NCI-H526 treated with DMSO at 0.1 percent for 48 hours (cell line): ENCODE data around the gene CORO2B.
"Not testable (repeated sequence)": the region's sequence is repeated elsewhere in the genome, so short reads cannot be mapped to it uniquely, and the experiment has no call there.

Experiments used
- DNase-seq: peaks from one replicate; lab custom pipeline; 2025; lab: John Stamatoyannopoulos, UW

CORO2B gene

DNA sequence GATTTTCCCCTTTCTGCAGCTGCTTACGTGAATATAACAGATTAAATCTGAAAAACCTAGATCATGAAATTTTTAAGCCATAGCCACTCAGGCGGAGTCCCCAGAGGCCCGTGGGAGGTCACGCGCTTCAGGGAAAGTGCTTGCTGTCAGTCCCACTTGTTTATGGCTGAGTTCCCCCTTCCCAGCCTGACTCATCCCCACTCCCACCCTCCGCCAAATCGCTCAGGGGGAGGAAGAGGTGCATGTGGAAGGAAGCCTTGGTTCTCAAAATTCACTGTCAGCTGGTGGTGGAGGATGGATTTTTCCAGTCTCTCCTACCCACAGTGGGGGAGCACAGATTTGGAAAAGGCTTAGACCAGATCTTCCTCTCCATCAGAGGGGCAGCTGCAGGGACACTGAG is 67.4 kb downstream of the CORO2B start:
- DNase-seq, result no peak

DNA sequence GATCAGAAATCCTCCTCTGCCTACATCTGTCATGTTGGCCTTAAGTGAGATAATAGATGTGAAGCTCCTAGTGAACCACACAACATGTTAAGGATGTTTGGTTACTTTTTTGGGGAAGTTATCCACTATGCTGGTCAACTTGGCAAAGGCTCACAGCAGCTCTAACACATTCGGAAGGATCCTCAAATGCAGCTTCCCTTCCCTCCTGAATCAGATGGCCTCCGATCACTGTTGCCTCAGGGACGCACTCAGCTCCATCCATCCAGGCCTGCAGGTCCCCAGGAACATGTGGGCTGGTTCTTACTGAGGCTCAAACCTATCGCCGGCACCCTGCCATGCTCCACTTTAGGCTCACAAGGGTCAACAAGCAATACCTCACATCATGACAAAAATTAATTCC is 67.9 kb downstream of the CORO2B start:
- no peak for DNase-seq

DNA sequence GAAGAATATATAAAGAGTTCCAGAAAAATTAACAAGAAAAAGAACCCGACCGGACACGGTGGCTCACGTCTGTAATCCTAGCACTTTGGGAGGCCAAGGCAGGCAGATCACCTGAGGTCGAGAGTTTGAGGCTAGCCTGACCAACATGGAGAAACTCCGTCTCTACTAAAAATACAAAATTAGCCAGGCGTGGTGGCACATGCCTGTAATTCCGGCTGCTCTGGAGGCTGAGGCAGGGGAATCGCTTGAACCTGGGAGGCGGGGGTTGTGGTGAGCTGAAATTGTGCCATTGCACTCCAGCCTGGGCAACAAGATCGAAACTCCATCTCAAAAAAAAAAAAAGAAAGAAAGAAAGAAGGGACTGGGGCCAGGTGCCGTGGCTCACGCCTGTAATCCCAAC is 68.6 kb downstream of the CORO2B start:
- not testable (repeated sequence) for DNase-seq

DNA sequence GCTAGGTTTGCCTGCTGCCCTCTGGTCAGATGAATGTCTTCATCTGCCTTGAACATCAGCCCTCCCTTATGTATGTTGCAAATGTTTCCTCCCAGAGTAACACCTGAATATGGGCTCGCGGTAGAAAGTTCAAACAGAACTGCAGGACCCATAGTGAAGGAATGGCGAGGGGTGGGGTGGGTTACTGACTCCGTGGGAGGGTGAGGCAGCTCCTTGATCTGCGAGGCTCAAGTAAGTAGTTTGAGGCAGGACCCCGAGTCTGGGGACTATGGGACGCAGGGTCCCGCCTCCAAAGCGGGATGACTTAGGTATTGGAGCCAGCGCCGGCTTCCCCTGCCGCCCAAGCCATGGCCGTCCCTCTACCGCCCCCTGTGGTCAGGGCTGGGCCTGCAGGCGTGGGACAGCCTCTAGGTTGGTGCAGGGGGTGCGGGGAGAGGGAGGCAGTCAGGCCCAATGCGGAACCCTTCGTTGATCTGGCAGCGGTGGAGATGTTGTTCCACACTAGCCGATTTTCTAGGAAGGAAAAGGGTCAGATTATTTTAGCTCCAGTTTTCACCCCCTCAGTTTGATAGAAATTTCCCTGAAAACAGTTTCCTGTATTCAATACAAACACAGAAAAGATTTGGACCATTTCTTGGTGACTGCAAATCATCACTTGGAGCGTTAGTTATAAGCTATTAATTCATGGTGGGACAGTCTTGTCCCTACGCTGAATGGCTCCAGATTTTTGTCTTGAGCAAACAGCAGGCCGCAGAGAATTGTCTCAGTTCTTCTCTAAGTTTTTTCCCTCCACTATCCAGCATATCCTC is 72.3 kb downstream of the CORO2B start:
- no peak for DNase-seq

DNA sequence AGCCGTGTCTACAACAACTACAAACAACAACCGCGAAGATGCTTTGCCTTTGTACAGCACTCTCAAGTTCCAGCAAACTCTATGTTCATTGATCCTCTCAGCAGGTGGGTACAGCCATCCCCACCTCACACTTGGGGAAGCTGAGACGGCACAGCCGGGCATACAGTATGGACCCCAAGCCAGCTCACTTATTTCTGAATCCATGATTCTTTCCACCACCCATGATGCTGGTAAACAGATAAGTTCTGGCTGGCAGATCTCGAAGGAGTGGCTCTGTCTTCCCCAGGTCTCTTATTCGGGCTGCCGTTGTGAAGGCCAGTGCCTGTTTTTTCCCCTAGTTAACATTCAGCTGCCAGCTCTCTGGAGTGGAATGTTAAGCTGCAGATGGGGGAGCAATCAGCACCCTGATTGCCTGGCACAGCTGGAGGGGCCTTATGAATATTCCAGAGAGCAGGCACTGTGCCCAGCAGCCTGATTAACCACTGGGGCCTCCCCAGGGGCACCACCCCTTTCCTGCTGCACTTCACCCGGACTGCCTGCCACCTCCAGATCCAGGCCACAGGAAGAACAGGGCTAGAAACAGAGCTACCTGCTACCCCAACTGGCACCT is 73.2 kb downstream of the CORO2B start:
- peak; percentile 51 for DNase-seq

DNA sequence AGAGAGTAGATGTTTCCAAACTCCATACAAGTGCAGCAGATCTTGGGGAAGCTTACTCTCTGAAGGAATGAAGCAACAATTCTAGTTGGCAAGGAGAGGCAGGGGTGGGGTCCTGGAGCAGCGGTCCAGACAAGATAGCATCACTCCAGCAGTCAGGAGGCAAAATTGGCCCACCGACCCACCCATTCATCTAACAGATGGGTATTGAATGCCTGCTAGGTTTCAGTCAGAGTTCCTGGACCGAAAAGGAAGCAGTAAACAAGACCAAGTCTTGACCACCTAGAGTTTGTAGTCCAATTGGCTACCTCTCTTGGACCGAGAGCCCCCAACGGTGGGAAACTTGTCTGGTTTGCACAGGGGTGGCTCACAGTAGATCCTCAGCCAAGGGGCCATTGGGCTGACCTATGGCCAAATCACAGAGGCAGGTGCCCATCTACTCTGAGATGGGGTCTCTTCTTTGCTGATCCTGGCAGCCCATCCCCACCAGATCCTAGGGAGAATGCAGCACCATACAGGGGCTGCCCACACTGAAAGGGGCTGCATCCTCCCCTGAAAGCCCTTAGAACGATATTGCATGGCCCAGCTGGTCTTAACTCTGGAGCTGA is 74.3 kb downstream of the CORO2B start:
- no peak for DNase-seq

DNA sequence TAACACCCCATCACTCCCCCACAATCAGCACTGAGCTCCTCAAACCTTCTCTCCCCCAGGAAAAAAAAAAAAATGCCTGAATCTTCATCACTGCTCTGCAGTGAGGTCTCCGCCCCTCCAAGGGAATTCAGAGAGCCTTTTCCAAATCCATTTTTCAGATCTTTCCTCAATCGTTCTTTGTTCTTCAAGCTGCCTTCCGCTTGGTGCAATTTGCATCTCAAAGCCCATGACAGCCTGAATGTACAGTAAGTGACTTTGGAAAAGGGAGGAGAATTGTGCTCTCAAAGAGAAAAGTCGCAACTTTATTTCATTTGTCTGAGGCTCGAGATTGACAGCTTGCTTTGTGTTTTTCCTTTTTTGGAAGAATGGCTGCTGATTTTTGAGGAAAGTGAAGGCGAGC is 75.0 kb downstream of the CORO2B start:
- DNase-seq, result peak; percentile 68

DNA sequence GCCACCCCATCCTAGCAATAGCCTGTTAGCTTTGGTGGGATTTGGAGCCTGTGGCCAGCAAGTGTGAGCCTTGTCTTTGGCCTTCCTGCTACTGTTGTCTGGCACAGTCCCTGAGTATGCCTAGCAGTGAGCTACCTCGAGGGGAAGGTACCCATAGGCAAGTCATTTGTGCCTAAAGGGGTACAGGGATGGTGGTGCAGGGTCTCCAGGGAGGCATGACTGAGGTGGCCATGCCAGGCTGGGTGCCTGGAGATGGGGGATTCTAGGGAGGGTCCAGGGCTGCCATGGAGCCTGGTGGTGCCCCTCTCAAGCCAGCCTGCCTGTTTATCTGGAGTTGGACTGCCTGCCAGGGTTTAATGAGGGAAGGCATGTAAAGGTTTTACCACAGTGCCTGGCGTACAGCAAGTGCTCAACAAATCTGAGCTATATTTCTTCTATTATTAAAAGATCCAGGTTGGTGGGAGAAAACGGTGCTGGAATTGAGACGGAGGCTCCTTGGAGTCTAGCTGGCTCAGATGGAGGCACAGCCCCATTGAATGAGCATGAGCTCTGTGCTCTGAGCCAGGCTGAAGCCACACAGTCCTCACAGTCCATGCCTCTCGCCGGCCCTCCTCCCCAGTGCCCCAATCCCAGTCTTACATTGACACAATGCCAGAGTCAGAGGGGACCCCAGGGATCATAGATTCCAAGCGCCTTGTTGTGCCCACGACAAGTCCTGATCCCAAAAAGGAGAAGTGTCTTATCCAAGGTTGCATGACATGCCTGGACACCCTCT is 76.2 kb downstream of the CORO2B start:
- DNase-seq, result no peak

DNA sequence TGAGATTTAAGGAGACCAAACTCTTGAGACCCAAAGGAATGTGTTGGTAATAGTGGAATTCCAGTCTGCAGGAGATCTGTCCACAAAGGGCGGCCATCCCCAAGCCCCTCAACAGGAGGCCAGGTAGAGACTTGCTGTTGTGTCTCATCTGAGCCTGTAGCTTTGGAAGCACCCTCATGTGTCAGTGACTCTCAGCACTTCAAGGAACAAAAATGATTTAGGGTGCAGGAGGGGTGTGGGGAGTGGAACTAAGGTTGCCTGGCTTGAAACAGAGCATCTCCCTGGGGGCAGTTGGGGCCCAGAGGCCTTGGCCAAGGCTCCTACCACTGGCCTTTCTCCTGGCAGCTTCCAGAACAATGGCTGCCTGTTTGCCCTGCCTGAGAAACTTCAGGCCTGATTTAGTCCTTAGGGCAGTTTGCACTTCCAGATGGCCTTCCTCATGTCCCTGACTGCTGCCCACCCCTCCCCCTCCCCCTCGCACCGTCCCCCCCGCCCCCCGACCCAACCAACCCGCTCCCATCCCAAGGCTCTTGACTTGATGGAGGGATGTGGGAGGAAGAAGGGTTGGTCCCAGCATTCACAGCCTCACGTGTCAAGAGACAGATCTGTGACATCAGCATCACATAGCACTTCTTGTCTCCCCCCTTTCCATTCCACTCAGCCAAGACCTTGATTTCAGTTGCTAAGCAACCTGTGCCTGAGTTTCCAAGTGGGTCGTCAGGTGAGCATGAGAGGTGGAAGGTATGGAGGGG is 77.1 kb downstream of the CORO2B start:
- no peak for DNase-seq

DNA sequence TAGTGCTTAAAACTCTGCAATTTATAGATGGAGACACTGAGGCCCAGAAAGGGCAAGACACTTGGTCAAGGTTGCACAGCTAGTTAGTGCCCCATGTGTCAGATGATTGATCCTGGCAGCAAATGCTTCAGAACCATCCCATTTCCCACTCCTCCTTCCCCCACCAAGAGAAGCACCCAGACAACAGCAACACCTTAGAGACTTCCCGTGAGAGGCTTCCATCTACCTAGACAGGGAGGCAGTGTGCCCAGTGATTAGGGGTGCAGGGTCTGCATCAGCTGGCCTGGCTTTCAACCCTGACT is 77.6 kb downstream of the CORO2B start:
- DNase-seq, result no peak

DNA sequence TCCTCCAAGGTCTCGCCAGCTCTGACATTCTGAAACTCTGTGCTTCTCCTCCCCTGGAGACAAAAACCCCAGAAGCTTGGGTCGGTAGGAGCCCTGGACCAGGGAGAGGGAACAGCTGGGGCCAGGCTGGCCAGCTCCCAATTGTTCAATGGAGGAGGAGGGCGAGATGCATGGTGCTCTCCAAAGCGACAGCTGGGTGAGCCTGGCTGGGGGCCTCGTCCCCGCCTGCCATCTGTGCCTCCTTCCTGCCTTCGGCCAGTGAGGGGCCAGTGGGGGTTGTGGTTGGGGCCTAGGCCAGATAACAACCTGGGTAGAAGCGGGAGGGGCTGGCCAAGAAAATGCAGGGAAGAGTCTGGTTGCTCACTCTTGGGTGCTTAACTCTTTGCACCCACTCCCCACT is 79.4 kb downstream of the CORO2B start:
- no peak for DNase-seq

DNA sequence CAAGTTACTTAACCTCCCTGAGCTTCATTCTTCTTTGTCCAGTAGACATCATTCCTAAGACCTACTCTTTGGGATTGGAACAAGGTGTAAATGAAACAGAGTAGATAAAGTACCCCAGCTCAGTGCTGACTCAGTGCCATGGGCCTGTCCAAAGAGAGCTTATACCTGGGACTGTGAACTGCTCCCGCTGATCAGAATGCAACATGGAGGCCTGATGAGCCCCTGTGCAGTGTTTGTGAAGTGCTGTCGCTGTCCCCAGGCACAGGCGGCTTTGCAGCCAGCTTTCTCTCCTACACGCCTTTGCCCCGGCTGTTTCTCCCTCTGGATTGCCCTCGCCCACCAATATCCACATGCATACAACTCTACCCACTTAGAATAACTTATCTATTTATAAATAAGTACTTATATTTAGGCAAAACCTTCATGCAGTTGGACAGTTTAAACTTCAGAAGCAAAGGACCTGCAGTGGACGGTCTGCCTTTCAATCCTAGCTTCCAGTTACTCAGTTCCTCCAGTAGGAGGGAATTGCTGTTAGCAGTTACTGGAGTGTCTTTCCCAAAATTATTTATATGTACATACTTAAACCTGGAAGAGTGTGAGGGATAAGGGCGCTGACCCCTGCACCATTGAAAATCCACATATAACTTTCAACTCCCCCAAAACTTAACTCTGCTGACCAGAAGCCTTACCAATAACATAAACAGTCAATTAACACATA is 80.0 kb downstream of the CORO2B start:
- no peak for DNase-seq

DNA sequence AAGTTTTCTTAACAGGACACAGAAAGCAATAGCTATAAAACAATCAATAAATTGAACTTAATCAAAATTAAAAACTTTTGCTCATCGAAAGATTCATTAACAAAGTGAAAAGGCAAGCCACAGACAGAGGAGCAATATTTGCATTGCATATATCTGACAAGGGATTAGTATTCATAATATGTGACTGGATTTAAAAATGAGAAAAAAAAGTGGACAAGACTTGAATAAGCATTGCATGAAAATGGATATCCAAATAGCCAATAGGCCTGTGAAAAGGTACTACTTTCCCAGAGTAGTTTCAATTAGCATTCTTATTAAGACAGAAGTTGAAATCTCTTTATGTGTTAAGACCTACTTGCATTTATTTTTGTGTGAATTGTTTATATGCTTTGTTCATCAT is 84.7 kb downstream of the CORO2B start:
- no peak for DNase-seq

DNA sequence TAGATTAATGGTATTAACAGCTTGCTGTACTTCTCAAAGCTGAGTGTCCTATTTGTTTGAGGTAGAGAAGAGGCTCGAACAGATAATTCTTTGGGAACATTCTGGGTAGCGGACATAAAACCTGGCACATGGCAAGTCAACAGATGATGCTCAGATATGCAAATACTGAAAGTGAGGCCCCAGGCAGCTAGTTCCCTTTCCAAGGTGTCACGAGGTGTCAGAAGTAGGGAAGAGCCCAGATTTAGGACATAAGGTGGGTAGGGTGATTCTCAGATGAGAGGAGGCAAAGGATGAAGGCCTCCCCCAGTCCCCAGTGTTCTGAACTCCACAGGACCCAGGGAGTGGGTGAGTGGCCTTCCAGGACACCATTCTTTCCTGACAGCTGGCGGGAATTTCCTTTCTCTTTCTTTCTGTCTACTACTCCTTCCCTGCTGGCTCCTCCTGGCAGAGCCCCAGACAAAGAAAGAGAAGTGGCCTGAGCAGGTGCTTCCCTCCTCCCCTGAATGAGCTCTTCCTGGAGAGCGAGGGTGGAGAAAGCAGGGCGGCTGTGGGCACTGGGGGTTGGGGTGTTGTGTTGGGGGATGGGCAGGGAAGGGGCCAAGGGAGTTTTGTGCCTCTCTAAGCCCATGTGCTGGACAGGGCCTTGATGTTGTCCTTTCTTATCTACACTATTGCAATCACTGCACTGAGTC is 87.5 kb downstream of the CORO2B start:
- DNase-seq, result no peak

DNA sequence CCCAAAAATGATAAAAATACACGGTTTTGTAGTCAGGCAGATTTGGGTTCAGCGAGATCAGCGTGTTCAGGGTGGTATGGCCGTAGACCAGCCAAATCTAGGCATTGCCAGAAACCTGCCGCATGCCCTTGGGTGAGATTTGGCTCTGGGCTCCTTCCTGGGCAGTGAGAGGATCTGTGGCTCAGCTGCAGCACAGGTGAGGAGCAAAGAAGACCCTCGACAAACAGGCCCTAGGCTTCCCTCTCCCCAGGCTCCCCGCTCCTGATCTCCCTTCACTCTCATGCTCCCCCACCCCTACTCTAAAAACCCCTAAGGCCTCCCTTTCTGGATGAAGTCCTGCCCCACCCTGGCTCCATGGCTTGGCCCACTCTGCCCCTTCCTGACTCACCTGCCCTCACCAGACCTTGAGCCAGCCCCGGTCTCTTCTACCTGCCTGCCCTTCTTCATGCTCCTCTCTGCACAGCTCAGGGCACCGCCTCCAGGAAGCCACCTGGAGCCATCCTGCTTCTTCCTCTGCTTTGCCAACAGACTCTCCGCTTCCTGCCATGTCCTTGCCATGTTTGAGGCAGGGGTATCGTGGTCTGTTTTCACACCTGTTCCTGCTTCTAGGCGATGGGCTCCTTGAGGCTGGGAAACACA is 88.1 kb downstream of the CORO2B start:
- no peak for DNase-seq

DNA sequence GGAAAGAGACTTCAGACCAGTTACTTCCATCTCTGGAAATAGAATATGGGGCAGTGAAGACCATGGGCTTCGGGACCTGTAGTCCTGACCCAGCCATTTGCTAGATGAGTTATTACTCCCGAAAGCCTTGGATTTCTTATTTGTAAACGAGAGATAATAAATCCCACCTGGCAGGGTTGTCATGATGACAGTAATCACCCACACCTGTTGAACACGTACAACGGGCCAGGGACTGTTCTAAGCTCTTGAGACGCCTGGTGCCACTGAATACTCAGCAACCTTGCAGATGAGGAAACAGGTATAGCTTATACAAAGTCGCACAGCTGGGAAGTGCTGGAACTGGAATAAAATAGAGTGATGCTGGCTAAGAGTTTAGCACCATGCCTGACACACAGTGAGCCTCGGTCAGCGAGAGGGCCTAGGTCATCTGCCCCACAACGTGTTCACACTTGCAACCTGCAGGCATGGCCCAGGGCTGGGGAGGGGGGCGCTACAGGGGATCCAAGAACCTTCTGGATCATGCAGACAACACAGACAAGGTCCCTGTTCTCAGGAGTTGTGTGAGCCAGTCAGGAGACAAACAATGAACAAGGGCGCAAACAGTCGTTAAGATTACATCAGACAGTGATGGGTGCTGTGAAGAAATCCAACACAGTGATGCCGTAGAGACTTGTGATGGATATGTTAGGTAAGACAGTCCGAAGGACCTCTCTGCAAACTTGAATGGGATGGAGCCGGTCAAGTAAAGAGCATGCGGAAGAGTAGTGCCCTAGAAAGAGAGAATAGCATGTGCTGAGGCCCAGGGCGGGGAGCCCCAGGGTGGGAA is 89.2 kb downstream of the CORO2B start:
- DNase-seq, result no peak

DNA sequence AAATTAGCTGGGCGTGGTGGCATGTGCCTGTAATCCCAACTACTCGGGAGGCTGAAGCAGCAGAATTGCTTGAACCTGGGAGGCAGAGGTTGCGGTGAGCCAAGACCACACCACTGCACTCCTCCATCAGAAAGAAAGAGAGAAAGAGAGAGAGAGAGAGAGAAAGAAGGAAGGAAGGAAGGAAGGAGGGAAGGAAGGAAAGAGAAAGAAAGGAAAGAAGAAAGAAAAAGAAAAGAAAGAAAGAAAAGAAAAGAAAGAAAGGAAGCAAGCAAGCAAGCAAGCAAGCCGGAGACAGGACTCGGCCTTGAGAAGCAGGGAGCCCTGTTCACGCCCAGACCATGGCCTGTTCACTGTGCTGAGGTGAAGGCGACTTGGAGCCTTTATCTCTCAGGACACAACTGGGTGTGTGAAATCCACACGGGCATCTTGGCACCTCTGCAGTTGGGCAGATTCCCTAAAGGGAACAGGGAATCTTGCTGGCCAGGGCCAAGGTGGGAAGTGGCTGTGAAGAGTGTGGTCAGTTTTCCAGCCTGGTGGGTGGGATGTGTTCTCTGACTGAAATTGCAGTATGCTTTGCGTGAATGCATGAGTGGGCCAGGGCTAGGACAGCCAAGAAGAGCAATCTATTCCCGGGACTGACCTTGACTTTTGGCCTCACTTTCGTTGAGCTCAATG is 90.3 kb downstream of the CORO2B start:
- DNase-seq, result no peak

DNA sequence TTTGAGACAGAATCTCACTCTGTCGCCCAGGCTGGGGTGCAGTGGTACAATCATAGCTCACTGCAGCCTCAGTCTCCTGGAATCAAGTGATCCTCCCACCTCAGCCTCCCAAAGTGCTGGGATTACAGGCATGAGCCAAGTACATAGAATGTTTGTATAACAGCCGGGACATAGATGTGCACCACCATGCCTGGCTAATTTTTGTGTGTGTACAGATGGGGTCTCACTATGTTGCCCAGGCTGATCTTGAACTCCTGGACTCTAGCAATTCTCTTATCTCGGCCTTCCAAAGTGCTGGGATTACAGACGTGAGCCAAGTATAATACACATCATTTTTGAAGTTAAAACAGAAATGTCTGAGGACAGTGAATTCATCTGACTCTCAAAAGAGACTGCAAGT is 93.5 kb downstream of the CORO2B start:
- no peak for DNase-seq

DNA sequence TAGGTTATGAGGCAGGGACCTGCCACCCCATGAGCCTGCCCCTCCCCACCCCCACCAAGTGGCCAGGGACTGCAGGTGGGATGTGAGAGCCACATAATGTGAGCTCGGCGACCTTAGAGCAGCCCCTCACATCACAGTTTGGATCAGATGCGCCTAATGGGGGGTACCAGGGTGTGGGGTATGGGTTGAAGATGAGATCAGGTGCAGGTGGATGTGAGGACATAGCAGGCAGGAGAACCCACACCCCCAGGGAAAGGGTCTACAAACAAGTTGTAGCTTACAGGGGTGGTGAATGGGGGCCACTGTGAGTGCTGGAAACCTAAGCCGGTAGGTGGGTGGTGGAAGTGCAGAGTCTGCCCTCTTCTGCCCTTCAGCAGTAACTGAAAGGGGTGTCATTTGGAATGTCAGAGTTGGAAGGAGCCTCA is 94.0 kb downstream of the CORO2B start:
- peak; percentile 10 for DNase-seq
